WTC11 (cell line): ENCODE results near the gene MYF6. TPM values are rescaled to one million over a fixed set of nuclear protein-coding genes. Genes with fewer than 3 reads are reported as not detected.

Experiments used
- ATAC-seq: fragments of 200-7000 bp; cut with Tn5 transposase; 2 replicates; pipeline ENCODE4 v1.10.0; 2021; ENCODE audit warnings: mild to moderate bottlenecking, moderate library complexity
- CTCF ChIA-PET: fragments of 300-600 bp; sonication (Branson Sonifier 250); formaldehyde crosslinking; loops from one replicate; lab custom pipeline; 2021; ENCODE audit warnings: antibody characterized with exemption; lab: Charles Lee
- POLR2A ChIA-PET: fragments of 350-600 bp; sonication (Branson Sonifier 250); formaldehyde crosslinking; loops from one replicate; lab custom pipeline; 2021; ENCODE audit warnings: antibody characterized with exemption; lab: Charles Lee
- DNase-seq: peaks from one replicate; pipeline ENCODE4 v3.0.0; 2021; ENCODE audit warnings: low spot score
- H3K27ac Mint-ChIP-seq: 2 replicates; pipeline ENCODE4 v1.8.0; 2021; ENCODE audit warnings: mixed read lengths
- H3K27me3 Mint-ChIP-seq: 2 replicates; pipeline ENCODE4 v1.8.0; 2021; ENCODE audit warnings: low read depth, mild to moderate bottlenecking, moderate library complexity, mixed read lengths
- H3K36me3 Mint-ChIP-seq: 2 replicates; pipeline ENCODE4 v1.8.0; 2021; ENCODE audit warnings: mixed read lengths
- H3K4me1 Mint-ChIP-seq: 2 replicates; pipeline ENCODE4 v1.8.0; 2022; ENCODE audit warnings: mixed read lengths
- H3K4me3 Mint-ChIP-seq: 2 replicates; pipeline ENCODE4 v1.8.0; 2021; ENCODE audit warnings: mild to moderate bottlenecking, moderate library complexity, mixed read lengths
- H3K9me3 Mint-ChIP-seq: 2 replicates; pipeline ENCODE4 v1.8.0; 2021; ENCODE audit warnings: mixed read lengths
- ARID4B ChIP-seq: sonication (generic); formaldehyde crosslinking; IDR thresholded peaks from 2 replicates; pipeline ENCODE4 v1.8.0; 2023; ENCODE audit warnings: missing genetic modification reagents, mild to moderate bottlenecking, borderline replicate concordance
- ATF1 ChIP-seq: sonication (generic); formaldehyde crosslinking; IDR thresholded peaks from 2 replicates; pipeline ENCODE4 v1.8.1; 2023; ENCODE audit warnings: mild to moderate bottlenecking, moderate library complexity, missing genetic modification reagents
- CDX4 ChIP-seq: fragments of 250-450 bp; sonication (Bioruptor Pico); IDR thresholded peaks from 2 replicates; pipeline ENCODE4 v1.9.0; 2021; ENCODE audit warnings: moderate library complexity, mild to moderate bottlenecking, inconsistent platforms, borderline replicate concordance
- CREB1 ChIP-seq: sonication (generic); formaldehyde crosslinking; IDR thresholded peaks from 2 replicates; pipeline ENCODE4 v1.8.0; 2023; ENCODE audit warnings: mild to moderate bottlenecking, missing genetic modification reagents
- FOXK1 ChIP-seq: sonication (generic); formaldehyde crosslinking; IDR thresholded peaks from 2 replicates; pipeline ENCODE4 v1.8.0; 2022; ENCODE audit warnings: mild to moderate bottlenecking, moderate library complexity, missing genetic modification reagents
- FOXP1 ChIP-seq: sonication (generic); formaldehyde crosslinking; IDR thresholded peaks from 2 replicates; pipeline ENCODE4 v1.8.0; 2022; ENCODE audit warnings: missing genetic modification reagents, mild to moderate bottlenecking, moderate library complexity, borderline replicate concordance
- GTF2I ChIP-seq: fragments of 250-450 bp; sonication (Bioruptor Pico); conservative IDR thresholded peaks from 2 replicates; pipeline ENCODE4 v1.4.0; 2021; ENCODE audit warnings: mild to moderate bottlenecking
- MYBL2 ChIP-seq: sonication (generic); formaldehyde crosslinking; IDR thresholded peaks from 2 replicates; pipeline ENCODE4 v1.8.1; 2023; ENCODE audit warnings: mild to moderate bottlenecking, moderate library complexity, missing genetic modification reagents
- NFATC4 ChIP-seq: fragments of 250-450 bp; sonication (Bioruptor Pico); IDR thresholded peaks from 2 replicates; pipeline ENCODE4 v1.9.0; 2021; ENCODE audit warnings: mild to moderate bottlenecking
- NFE2L1 ChIP-seq: sonication (generic); formaldehyde crosslinking; IDR thresholded peaks from 2 replicates; pipeline ENCODE4 v1.8.1; 2023; ENCODE audit warnings: missing genetic modification reagents
- SP1 ChIP-seq: sonication (generic); formaldehyde crosslinking; conservative IDR thresholded peaks from 2 replicates; pipeline ENCODE4 v1.8.1; 2022; ENCODE audit warnings: missing genetic modification reagents
- TCF7 ChIP-seq: sonication (generic); formaldehyde crosslinking; IDR thresholded peaks from 2 replicates; pipeline ENCODE4 v1.8.0; 2022; ENCODE audit warnings: mild to moderate bottlenecking, low read depth, missing genetic modification reagents, moderate library complexity
- TEAD1 ChIP-seq: sonication (generic); formaldehyde crosslinking; IDR thresholded peaks from 2 replicates; pipeline ENCODE4 v1.8.0; 2022; ENCODE audit warnings: mild to moderate bottlenecking, missing genetic modification reagents
- ZBTB21 ChIP-seq: sonication (generic); formaldehyde crosslinking; IDR thresholded peaks from 2 replicates; pipeline ENCODE4 v1.8.1; 2023; ENCODE audit warnings: mild to moderate bottlenecking, missing genetic modification reagents, borderline replicate concordance
- total RNA-seq: library from RNA; stranded (reverse); gene quantifications from 3 replicates; pipeline ENCODE4 v1.2.3, GENCODE V29; 2021
- TF ChIP-seq, protein P1 (sequence below): sonication (generic); formaldehyde crosslinking; IDR thresholded peaks from 2 replicates; pipeline ENCODE4 v1.8.0; 2022; ENCODE audit warnings: mild to moderate bottlenecking, missing genetic modification reagents
- TF ChIP-seq, protein P2 (sequence below): sonication (generic); formaldehyde crosslinking; IDR thresholded peaks from 2 replicates; pipeline ENCODE4 v1.8.0; 2022; ENCODE audit warnings: missing genetic modification reagents
- TF ChIP-seq, protein P3 (sequence below): sonication (generic); formaldehyde crosslinking; IDR thresholded peaks from 2 replicates; pipeline ENCODE4 v1.8.1; 2023; ENCODE audit warnings: mild to moderate bottlenecking, missing genetic modification reagents
- TF ChIP-seq, protein P4 (sequence below): sonication (generic); formaldehyde crosslinking; IDR thresholded peaks from 2 replicates; pipeline ENCODE4 v1.8.1; 2022; ENCODE audit warnings: missing genetic modification reagents, borderline replicate concordance
- TF ChIP-seq, protein P5 (sequence below): fragments of 250-450 bp; sonication (Bioruptor Pico); IDR thresholded peaks from 2 replicates; pipeline ENCODE4 v1.9.0; 2021; ENCODE audit warnings: mild to moderate bottlenecking

The MYF6 gene
- total RNA-seq, 1 experiment from 2014 or later, result 0.15 TPM

GRCh38 chr12:80714846-80715245, 7.4 kb downstream of the MYF6 start:
- peak overlapping the region; percentile 75 for H3K4me3 Mint-ChIP-seq
- TF ChIP-seq, protein P1, sequence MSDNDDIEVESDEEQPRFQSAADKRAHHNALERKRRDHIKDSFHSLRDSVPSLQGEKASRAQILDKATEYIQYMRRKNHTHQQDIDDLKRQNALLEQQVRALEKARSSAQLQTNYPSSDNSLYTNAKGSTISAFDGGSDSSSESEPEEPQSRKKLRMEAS (CRISPR knock-in tag), result no peak
- TF ChIP-seq CDX4 (CRISPR knock-in tag) (no peak), FOXK1 (no peak), GTF2I (CRISPR knock-in tag) (no peak), NFE2L1 (CRISPR knock-in tag) (no peak), NFATC4 (CRISPR knock-in tag) (no peak), TEAD1 (CRISPR knock-in tag) (no peak), ARID4B (CRISPR knock-in tag) (no peak), FOXP1 (CRISPR knock-in tag) (no peak), ATF1 (CRISPR knock-in tag) (no peak), MYBL2 (CRISPR knock-in tag) (no peak), TCF7 (CRISPR knock-in tag) (no peak)
- TF ChIP-seq, protein P2, sequence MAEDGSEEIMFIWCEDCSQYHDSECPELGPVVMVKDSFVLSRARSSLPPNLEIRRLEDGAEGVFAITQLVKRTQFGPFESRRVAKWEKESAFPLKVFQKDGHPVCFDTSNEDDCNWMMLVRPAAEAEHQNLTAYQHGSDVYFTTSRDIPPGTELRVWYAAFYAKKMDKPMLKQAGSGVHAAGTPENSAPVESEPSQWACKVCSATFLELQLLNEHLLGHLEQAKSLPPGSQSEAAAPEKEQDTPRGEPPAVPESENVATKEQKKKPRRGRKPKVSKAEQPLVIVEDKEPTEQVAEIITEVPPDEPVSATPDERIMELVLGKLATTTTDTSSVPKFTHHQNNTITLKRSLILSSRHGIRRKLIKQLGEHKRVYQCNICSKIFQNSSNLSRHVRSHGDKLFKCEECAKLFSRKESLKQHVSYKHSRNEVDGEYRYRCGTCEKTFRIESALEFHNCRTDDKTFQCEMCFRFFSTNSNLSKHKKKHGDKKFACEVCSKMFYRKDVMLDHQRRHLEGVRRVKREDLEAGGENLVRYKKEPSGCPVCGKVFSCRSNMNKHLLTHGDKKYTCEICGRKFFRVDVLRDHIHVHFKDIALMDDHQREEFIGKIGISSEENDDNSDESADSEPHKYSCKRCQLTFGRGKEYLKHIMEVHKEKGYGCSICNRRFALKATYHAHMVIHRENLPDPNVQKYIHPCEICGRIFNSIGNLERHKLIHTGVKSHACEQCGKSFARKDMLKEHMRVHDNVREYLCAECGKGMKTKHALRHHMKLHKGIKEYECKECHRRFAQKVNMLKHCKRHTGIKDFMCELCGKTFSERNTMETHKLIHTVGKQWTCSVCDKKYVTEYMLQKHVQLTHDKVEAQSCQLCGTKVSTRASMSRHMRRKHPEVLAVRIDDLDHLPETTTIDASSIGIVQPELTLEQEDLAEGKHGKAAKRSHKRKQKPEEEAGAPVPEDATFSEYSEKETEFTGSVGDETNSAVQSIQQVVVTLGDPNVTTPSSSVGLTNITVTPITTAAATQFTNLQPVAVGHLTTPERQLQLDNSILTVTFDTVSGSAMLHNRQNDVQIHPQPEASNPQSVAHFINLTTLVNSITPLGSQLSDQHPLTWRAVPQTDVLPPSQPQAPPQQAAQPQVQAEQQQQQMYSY (CRISPR knock-in tag), result no peak
- TF ChIP-seq, protein P3, sequence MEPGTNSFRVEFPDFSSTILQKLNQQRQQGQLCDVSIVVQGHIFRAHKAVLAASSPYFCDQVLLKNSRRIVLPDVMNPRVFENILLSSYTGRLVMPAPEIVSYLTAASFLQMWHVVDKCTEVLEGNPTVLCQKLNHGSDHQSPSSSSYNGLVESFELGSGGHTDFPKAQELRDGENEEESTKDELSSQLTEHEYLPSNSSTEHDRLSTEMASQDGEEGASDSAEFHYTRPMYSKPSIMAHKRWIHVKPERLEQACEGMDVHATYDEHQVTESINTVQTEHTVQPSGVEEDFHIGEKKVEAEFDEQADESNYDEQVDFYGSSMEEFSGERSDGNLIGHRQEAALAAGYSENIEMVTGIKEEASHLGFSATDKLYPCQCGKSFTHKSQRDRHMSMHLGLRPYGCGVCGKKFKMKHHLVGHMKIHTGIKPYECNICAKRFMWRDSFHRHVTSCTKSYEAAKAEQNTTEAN (CRISPR knock-in tag), result no peak
- ChIA-PET CTCF (interaction anchor here (0.6 to 1.8 kb wide), 5 partner anchors 28 to 125 kb away, joined by 3 to 10 read pairs (median 3); no protein-coding TSS in a partner anchor), POLR2A (no interaction called here)
- DNase-seq, result no peak
- H3K36me3 Mint-ChIP-seq, result no peaks in the 10 kb centered on the region
- H3K27ac Mint-ChIP-seq, result no peak overlapping the region
- peaks cover 59% of the 10 kb centered on the region for H3K4me1 Mint-ChIP-seq
- H3K9me3 Mint-ChIP-seq, result no peaks in the 10 kb centered on the region
- H3K27me3 Mint-ChIP-seq, result peaks cover 85% of the 10 kb centered on the region
- no peak; the same call in 1 of the 2 replicates for ATAC-seq

- ATAC-seq (peak; percentile 7; the same call in 1 of the 2 replicates), DNase-seq (no peak)
- peak overlapping the region; percentile 16; the same call in 1 of the 2 replicates for H3K4me3 Mint-ChIP-seq
- H3K4me1 Mint-ChIP-seq, result peaks cover 49% of the 10 kb centered on the region
- H3K9me3 Mint-ChIP-seq, result no peaks in the 10 kb centered on the region
- peaks cover 75% of the 10 kb centered on the region for H3K27me3 Mint-ChIP-seq
- CTCF ChIA-PET, result interaction anchor here (0.6 to 1.8 kb wide), 2 partner anchors 83 kb away, joined by 3 to 10 read pairs; no protein-coding TSS in a partner anchor
- no peaks in the 10 kb centered on the region for H3K36me3 Mint-ChIP-seq
- no peak overlapping the region for H3K27ac Mint-ChIP-seq
- POLR2A ChIA-PET, result no interaction called here
- TF ChIP-seq, protein P4, sequence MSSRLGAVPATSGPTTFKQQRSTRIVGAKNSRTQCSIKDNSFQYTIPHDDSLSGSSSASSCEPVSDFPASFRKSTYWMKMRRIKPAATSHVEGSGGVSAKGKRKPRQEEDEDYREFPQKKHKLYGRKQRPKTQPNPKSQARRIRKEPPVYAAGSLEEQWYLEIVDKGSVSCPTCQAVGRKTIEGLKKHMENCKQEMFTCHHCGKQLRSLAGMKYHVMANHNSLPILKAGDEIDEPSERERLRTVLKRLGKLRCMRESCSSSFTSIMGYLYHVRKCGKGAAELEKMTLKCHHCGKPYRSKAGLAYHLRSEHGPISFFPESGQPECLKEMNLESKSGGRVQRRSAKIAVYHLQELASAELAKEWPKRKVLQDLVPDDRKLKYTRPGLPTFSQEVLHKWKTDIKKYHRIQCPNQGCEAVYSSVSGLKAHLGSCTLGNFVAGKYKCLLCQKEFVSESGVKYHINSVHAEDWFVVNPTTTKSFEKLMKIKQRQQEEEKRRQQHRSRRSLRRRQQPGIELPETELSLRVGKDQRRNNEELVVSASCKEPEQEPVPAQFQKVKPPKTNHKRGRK, result no peak
- TF ChIP-seq CREB1, result no peak
- TF ChIP-seq ZBTB21, result no peak
- TF ChIP-seq, protein P5, sequence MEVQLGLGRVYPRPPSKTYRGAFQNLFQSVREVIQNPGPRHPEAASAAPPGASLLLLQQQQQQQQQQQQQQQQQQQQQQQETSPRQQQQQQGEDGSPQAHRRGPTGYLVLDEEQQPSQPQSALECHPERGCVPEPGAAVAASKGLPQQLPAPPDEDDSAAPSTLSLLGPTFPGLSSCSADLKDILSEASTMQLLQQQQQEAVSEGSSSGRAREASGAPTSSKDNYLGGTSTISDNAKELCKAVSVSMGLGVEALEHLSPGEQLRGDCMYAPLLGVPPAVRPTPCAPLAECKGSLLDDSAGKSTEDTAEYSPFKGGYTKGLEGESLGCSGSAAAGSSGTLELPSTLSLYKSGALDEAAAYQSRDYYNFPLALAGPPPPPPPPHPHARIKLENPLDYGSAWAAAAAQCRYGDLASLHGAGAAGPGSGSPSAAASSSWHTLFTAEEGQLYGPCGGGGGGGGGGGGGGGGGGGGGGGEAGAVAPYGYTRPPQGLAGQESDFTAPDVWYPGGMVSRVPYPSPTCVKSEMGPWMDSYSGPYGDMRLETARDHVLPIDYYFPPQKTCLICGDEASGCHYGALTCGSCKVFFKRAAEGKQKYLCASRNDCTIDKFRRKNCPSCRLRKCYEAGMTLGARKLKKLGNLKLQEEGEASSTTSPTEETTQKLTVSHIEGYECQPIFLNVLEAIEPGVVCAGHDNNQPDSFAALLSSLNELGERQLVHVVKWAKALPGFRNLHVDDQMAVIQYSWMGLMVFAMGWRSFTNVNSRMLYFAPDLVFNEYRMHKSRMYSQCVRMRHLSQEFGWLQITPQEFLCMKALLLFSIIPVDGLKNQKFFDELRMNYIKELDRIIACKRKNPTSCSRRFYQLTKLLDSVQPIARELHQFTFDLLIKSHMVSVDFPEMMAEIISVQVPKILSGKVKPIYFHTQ, result no peak
- TF ChIP-seq SP1 (CRISPR knock-in tag), result no peak
Observed at GRCh38 chr12:80715713-80716249, 8.3 kb downstream of the MYF6 start.
